GM12891 (cell line): Measurements from ENCODE around the gene FIGNL2.

Experiments
- PAX5 ChIP-seq: IDR thresholded peaks from 2 replicates; pipeline ENCODE4 v1.6.1; 2011; ENCODE audit warnings: low read length, moderate library complexity, mild to moderate bottlenecking; ENCODE audit not compliant: insufficient read depth, severe bottlenecking
- POLR2A ChIP-seq: IDR thresholded peaks from 2 replicates; pipeline ENCODE4 v1.6.1; 2011; ENCODE audit warnings: low read depth, low read length, control low read depth
- POLR2AphosphoS5 ChIP-seq: IDR thresholded peaks from 2 replicates; pipeline ENCODE4 v1.6.1; 2011; ENCODE audit warnings: low read depth, low read length, control low read depth
- SPI1 ChIP-seq: IDR thresholded peaks from 2 replicates; pipeline ENCODE4 v1.6.1; 2011; ENCODE audit warnings: low read depth, low read length, control low read depth
- TAF1 ChIP-seq: IDR thresholded peaks from 2 replicates; pipeline ENCODE4 v1.6.1; 2011; ENCODE audit warnings: low read depth, low read length, control low read depth

- TF ChIP-seq POLR2AphosphoS5 (no peak), POLR2A (no peak), TAF1 (no peak), SPI1 (no peak), PAX5 (no peak)
Measured at GRCh38 chr12:51827925-51828818, 20.3 kb downstream of the FIGNL2 start.
